Activated T-helper 1 cell treated with Interleukin-2 at 50 U/mL for 16 hours (primary cell): ENCODE data around the gene BICDL2.

Experiments
- DNase-seq: peaks from one replicate; pipeline ENCODE4 v3.0.0-alpha.2; 2020; ENCODE audit warnings: low read depth

BICDL2 gene

GRCh38 chr16:3009568-3010390 lies 27.0 kb downstream of the BICDL2 start:
- no peak for DNase-seq

DNA sequence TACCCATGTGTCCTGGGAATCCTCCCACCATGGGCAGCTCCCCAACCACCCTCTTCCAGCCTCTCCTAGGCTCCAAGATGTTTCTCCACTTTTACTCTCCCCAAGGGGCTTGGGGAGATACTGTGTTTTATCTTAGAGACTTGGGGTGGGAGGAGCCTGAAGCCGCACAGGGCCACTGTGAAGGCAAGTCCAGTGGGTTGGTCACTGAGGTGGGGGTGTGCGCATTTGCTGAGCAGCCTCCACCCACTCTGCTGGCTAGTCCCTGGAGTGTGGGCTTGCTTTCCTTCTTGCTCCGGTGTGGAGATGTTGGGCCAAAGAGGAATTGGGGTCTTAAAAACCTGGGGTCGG lies 28.1 kb downstream of the BICDL2 start:
- DNase-seq: no peak

- no peak for DNase-seq
These were observed 28.6 kb downstream of the BICDL2 start for GRCh38 chr16:3007957-3008689.

GRCh38 chr16:3007059-3007956 lies 29.4 kb downstream of the BICDL2 start:
- DNase-seq: no peak

GRCh38 chr16:3004781-3005284 lies 31.9 kb downstream of the BICDL2 start:
- no peak for DNase-seq

DNA sequence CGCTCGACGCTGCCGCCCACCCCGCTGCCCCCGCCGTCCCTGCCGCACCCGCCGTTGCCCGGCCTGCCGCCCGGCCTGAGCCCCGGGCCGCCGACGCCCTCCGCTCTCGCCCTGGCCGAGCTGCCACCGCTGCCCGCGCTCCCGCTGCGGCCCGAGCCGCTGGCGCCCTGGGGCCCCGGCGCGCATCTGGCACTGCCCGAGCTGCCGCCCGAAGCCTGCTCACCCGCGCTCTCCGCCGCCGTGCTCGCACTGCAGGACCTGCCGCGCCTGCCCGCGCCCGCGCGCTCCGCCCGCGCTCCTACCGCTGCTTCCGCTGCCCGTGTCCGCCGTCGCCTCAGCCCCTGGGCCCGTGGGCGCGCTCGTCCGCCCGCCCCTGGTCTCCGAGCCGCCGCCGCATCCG lies 32.4 kb downstream of the BICDL2 start:
- no peak for DNase-seq

- peak; percentile 93 for DNase-seq
These were observed 33.0 kb downstream of the BICDL2 start for GRCh38 chr16:3003582-3004270.

DNA sequence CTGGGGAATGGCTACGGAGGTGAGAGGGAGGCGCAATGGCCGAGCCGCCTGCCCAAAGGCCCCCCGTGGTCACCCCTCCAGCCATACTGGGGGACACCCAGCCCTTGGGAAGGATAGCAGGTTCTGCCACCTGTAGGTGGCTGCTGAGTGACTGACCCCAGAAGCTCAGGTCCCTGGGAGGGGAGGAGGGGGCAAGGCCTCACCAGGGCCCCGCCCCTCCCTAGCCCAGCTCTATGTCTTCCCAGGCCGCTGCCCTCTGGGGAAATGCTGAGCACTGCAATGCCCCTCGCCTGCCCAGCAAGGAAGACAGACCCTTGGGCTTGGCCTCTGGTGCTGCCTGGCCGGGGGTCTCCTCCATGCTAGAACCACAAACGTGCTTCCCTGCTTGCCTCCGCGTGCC lies 35.4 kb downstream of the BICDL2 start:
- DNase-seq: no peak

DNA sequence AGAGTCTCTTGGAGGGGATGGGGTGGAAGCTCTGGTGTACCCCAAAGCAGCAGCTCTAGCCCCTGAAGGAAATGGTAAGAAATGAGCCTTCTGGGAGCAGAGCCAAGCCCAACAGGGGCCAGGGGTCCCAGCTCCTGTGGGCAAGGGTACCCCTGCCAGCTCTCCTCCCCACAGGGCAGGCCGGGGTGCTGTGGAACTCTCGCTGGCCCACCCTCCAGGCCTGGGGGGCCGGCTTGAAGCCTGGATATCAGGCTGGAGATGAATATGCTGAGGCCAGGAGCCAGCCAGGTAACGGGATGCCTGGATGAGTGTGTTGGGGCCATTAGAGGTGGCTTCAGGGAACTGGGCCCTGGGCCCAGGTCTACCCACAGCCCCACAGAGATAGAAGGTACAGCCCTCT lies 36.2 kb downstream of the BICDL2 start:
- DNase-seq: no peak

GRCh38 chr16:2999929-3000328 lies 36.8 kb downstream of the BICDL2 start:
- no peak for DNase-seq

DNA sequence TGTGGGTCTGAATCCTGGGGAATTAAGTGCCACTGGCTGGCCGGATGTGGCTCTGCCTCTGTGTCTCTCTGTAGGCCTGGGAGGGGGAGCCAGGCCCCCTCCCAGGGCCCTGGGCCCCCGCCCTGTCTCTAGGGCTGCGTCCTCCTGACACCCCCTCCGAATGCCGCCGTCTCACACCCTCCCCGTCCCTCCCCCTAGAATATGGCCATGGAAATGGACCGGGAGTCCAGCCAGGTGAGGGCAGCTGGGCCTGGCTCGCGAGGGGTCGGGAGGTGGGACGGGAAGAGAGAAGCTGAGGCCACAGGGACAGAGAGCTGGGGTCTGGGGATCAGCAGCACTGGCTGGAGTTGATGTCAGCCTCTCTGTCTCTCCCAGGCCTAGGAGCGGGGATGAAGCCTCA lies 40.4 kb downstream of the BICDL2 start:
- no peak for DNase-seq

GRCh38 chr16:2992383-2993081 lies 44.2 kb downstream of the BICDL2 start:
- no peak for DNase-seq

- no peak for DNase-seq
These were observed 45.0 kb downstream of the BICDL2 start for GRCh38 chr16:2991566-2992261.

DNA sequence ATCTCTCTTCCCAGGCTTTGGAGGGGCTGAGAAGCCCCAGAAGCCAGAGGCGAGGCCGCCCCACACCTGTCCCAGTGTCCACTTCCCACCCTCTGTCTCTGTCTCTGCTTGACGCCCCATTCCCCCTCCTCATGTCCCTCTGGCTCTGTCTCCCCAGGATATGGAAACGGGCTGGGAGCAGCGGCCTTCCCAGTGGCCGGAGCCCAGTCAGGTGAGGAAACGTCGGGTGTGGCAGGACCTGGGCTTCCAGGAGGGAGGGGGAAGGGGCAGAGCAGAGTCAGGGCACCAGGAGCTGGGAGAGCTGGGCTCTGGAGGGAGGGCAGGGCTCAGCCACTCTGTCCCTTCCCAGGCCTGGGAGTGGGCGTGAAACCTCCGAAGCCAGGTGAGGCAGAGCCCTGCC lies 45.9 kb downstream of the BICDL2 start:
- DNase-seq: no peak

- DNase-seq: no peak
These were observed 48.1 kb downstream of the BICDL2 start for GRCh38 chr16:2988590-2989099.

- DNase-seq: no peak
These were observed 48.9 kb downstream of the BICDL2 start for GRCh38 chr16:2987833-2988232.

DNA sequence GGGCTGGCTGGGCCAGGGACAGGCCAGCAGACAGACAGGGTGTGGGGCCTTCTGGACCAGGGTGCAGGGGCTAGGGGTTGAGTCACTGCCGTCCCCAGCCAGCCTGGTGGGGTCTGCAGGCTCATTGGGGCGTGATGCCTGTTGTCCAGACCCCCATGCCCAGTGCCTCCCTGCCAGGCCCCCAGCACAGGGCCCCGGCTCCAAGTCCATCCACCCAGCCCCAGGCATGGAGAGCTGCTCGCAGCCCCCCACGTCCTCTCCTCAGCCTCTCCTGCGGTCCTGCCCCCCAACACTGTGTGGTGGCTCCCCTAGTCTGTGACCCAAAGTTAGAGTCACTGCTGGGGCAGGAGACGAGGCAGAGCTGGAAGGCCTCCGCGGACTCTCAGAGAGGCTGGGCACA lies 49.5 kb downstream of the BICDL2 start:
- no peak for DNase-seq

GRCh38 chr16:2986623-2987188 lies 50.0 kb downstream of the BICDL2 start:
- DNase-seq: no peak

DNA sequence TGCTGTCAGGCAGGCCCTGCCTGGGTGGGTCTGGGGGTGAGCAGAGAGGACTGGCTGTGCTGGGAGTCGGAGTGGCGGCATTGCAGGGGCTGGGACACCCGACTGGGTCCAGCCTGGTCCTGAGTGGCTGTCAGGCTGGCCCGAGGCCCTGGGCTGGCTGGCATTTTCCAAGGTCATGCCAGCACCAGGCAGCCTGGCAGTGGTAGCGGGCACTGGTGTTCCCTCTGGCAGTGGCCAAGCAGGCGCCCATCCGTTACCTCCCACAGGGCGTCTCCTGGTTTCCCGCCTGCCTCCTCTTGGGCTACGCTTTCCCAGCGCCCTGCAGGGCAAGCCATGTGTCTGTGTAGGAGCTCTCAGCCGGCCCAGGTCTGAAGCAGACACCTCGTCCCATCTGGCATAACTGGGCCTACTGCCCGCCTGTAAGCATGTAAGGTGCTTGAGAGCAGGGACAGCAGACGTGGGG lies 50.8 kb downstream of the BICDL2 start:
- no peak for DNase-seq

- no peak for DNase-seq
These were observed 51.3 kb downstream of the BICDL2 start for GRCh38 chr16:2985462-2985861.
